Measurements from ENCODE around the gene ADSS1. TPM values are rescaled to one million over a fixed set of nuclear protein-coding genes. Genes with fewer than 3 reads are reported as not detected.

The ADSS1 gene
- total and polyA plus RNA-seq, 4 donors, result 5.3 to 9.3 (median 7.1) TPM

DNA sequence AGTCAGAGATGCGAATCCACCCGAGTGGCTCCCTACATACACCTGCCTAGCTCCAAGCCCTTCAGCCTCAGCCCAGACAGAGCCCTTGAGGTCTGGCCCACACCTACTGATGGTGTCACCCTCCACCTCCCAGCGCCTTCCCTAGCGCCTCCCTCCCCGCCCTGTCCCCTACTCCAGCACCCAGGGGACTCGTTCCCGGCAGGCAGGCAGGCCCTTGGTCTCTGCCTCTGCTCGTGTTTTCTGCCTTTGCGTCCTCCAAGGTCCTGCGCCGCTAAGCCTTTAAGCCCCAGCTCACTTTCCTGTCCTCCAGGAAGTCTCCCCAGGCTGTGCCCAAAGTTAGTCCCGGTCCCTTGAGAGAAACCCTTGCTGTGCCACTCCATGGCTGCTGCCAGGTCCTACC, 21.9 kb upstream of the ADSS1 start:
- peaks cover 0 to 49% (median 12%) of the 10 kb centered on the region in 4 donors for H3K36me3 ChIP-seq (ENCODE audit: control insufficient read depth in 4 of 4, insufficient read depth in 4 of 4, low read length in 4 of 4)
- H3K9me3 ChIP-seq (ENCODE audit: control insufficient read depth in 4 of 4, insufficient read depth in 3 of 4, low read length in 3 of 4), result no peaks in the 10 kb centered on the region
- H3K9ac ChIP-seq (ENCODE audit: insufficient read depth in 1 of 2, low read length in 2 of 2), result no peak overlapping the region
- H3K27ac ChIP-seq (ENCODE audit: low read depth in 1 of 2, low read length in 1 of 2), result no peak overlapping the region
- no peak overlapping the region for H3K4me3 ChIP-seq
- no peak for ATAC-seq (ENCODE audit: insufficient read depth, low FRiP score)
- H3K4me1 ChIP-seq (ENCODE audit: control insufficient read depth in 5 of 5, insufficient read depth in 5 of 5, low read length in 5 of 5), result peaks cover 2 to 38% (median 10%) of the 10 kb centered on the region in 5 donors
- H3K27me3 ChIP-seq (ENCODE audit: control insufficient read depth in 3 of 3, insufficient read depth in 3 of 3, low read length in 2 of 3), result no peaks in the 10 kb centered on the region
- DNase-seq, result no peak
- TF ChIP-seq, protein P1, sequence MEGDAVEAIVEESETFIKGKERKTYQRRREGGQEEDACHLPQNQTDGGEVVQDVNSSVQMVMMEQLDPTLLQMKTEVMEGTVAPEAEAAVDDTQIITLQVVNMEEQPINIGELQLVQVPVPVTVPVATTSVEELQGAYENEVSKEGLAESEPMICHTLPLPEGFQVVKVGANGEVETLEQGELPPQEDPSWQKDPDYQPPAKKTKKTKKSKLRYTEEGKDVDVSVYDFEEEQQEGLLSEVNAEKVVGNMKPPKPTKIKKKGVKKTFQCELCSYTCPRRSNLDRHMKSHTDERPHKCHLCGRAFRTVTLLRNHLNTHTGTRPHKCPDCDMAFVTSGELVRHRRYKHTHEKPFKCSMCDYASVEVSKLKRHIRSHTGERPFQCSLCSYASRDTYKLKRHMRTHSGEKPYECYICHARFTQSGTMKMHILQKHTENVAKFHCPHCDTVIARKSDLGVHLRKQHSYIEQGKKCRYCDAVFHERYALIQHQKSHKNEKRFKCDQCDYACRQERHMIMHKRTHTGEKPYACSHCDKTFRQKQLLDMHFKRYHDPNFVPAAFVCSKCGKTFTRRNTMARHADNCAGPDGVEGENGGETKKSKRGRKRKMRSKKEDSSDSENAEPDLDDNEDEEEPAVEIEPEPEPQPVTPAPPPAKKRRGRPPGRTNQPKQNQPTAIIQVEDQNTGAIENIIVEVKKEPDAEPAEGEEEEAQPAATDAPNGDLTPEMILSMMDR (IDR thresholded peaks at IDR 0.05; ENCODE audit: control extremely low read depth, extremely low read depth), result no peak
- WGBS, 2 donors, result 81 to 86% methylated on average over 12 of the region's 12 CpGs

DNA sequence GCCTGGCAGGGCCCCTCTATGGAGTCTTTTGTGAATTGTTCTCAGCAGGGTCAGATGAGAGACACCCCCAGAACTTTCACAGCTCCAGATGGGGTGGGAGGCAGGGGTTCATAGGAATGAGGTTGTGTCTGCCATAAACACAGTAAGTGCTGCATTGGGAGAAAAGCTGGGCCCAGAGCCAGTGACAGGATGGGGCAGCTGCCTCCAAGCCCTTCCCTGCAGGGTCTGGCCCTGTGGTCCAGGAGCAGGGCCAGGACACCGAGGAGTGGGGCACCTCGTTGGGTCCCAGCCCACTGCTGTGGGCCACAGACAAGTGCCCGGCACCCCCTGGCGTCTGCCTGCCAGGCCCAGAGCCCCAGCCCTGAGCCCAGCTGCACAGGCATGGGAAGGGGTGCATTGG, 21.4 kb upstream of the ADSS1 start:
- TF ChIP-seq, protein P1 (IDR thresholded peaks at IDR 0.05; ENCODE audit: control extremely low read depth, extremely low read depth), result no peak
- DNase-seq, result no peak
- H3K4me1 ChIP-seq (ENCODE audit: control insufficient read depth in 5 of 5, insufficient read depth in 5 of 5, low read length in 5 of 5), result peaks cover 2 to 37% (median 10%) of the 10 kb centered on the region in 5 donors
- H3K27me3 ChIP-seq (ENCODE audit: control insufficient read depth in 3 of 3, insufficient read depth in 3 of 3, low read length in 2 of 3), result no peaks in the 10 kb centered on the region
- H3K9me3 ChIP-seq (ENCODE audit: control insufficient read depth in 4 of 4, insufficient read depth in 3 of 4, low read length in 3 of 4), result no peaks in the 10 kb centered on the region
- peaks cover 0 to 49% (median 12%) of the 10 kb centered on the region in 4 donors for H3K36me3 ChIP-seq (ENCODE audit: control insufficient read depth in 4 of 4, insufficient read depth in 4 of 4, low read length in 4 of 4)
- no peak overlapping the region for H3K4me3 ChIP-seq
- no peak overlapping the region for H3K9ac ChIP-seq (ENCODE audit: insufficient read depth in 1 of 2, low read length in 2 of 2)
- no peak for ATAC-seq (ENCODE audit: insufficient read depth, low FRiP score)
- 83 to 100% methylated on average over 4 of the region's 4 CpGs for WGBS, 2 donors
- no peak overlapping the region for H3K27ac ChIP-seq (ENCODE audit: low read depth in 1 of 2, low read length in 1 of 2)

DNA sequence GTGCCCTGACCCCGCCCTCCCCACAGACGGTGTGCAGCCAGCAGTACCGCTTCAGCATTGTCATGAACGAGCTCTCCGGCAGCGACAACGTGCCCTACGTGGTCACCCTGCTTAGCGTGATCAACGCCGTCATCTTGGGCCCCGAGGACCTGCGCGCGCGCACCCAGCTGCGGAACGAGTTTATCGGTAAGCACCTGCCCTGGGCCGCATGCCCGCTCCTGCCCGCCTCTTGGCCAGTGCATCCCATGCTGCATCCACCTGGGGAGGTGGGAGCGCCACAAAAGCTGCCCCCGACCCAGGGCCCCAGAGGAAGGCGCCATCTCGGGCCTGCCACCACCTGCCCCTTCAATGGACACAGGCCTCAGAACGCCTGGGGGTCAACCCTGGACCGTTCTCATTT, 20.8 kb upstream of the ADSS1 start:
- Histone ChIP-seq H3K27me3 (ENCODE audit: control insufficient read depth in 3 of 3, insufficient read depth in 3 of 3, low read length in 2 of 3) (no peaks in the 10 kb centered on the region), H3K9me3 (ENCODE audit: control insufficient read depth in 4 of 4, insufficient read depth in 3 of 4, low read length in 3 of 4) (no peaks in the 10 kb centered on the region), H3K4me3 (no peak overlapping the region), H3K27ac (ENCODE audit: low read depth in 1 of 2, low read length in 1 of 2) (no peak overlapping the region), H3K36me3 (ENCODE audit: control insufficient read depth in 4 of 4, insufficient read depth in 4 of 4, low read length in 4 of 4) (peaks cover 0 to 49% (median 12%) of the 10 kb centered on the region in 4 donors), H3K4me1 (ENCODE audit: control insufficient read depth in 5 of 5, insufficient read depth in 5 of 5, low read length in 5 of 5) (peaks cover 2 to 31% (median 10%) of the 10 kb centered on the region in 5 donors), H3K9ac (ENCODE audit: insufficient read depth in 1 of 2, low read length in 2 of 2) (no peak overlapping the region)
- no peak for ATAC-seq (ENCODE audit: insufficient read depth, low FRiP score)
- TF ChIP-seq, protein P1 (IDR thresholded peaks at IDR 0.05; ENCODE audit: control extremely low read depth, extremely low read depth), result no peak
- 93 to 95% methylated on average over 28 of the region's 28 CpGs for WGBS, 2 donors
- no peak for DNase-seq

DNA sequence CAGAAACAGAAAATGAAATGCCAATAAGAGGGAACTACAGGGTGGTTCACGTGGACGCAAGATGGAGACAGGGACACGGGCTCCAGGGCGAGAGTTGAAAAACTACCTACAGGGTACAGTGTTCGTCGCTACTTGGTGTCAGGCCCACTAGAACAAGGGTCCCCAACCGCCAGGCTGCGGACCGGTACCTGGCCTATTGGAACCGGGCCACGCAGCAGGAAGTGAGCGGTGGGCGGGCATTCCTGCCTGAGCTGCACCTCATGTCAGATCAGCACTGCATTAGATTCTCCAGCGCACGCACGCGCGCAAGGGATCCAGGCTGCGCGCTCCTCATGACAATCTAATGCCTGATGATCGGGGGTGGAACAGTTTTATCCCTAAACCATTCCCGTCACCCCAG, 19.8 kb upstream of the ADSS1 start:
- 96 to 98% methylated on average over 22 of the region's 22 CpGs for WGBS, 2 donors
- TF ChIP-seq, protein P1 (IDR thresholded peaks at IDR 0.05; ENCODE audit: control extremely low read depth, extremely low read depth), result no peak
- no peak for ATAC-seq (ENCODE audit: insufficient read depth, low FRiP score)
- Histone ChIP-seq H3K4me1 (ENCODE audit: control insufficient read depth in 5 of 5, insufficient read depth in 5 of 5, low read length in 5 of 5) (peaks cover 0 to 21% (median under 1%) of the 10 kb centered on the region in 5 donors), H3K27me3 (ENCODE audit: control insufficient read depth in 3 of 3, insufficient read depth in 3 of 3, low read length in 2 of 3) (no peaks in the 10 kb centered on the region), H3K9ac (ENCODE audit: insufficient read depth in 1 of 2, low read length in 2 of 2) (no peak overlapping the region), H3K4me3 (no peak overlapping the region), H3K27ac (ENCODE audit: low read depth in 1 of 2, low read length in 1 of 2) (no peak overlapping the region), H3K9me3 (ENCODE audit: control insufficient read depth in 4 of 4, insufficient read depth in 3 of 4, low read length in 3 of 4) (no peaks in the 10 kb centered on the region), H3K36me3 (ENCODE audit: control insufficient read depth in 4 of 4, insufficient read depth in 4 of 4, low read length in 4 of 4) (peaks cover 0 to 52% (median 12%) of the 10 kb centered on the region in 4 donors)
- DNase-seq, result no peak

Data from lung (tissue), 12 donors.